COLO668 (cell line): ENCODE measurements around the gene IPMK.

Experiments
- DNase-seq: peaks from one replicate; lab custom pipeline; 2025; ENCODE audit not compliant: unreplicated experiment; lab: John Stamatoyannopoulos, UW

IPMK gene

DNA sequence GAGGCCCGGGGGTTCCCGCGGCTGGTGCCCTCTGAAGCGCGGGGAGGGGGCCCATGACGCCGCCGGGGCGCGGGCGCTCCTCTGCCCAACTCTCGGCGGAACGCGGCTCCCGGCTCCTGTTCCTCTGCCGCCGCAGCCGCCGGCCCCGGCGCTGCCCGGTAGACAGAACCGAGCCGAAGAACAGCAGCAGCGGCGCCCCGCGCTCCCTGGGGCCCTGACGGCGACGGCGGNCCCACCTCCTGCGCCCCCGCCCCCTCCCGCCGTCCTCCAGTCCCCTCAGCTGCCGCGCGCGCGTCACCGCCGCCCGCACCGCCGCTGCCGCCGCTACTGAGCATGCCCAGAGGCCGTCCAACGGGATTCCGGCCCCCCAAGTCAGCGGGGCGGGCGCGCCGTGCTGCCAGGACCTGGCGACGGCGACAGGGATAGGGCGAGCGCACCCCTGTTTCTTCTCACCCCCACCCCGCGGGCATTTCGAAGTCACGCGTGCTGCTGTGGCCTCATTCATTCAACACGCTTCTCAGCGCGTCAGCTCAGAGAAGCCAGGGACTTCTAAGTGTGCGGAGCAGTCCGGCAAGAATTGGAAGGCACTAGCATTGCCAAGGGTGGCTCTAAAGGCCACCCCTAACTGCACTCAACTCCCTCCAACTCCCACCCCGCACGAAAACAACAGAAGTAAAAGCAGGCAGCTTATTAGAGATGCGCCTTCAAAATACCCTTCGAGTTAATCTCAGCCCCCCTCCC lies at the start of gene IPMK:
Gene IPMK, minus strand, starts transcription at position 182 of the 741 bp plus-strand sequence. CDS start 283 bp downstream, outside the sequence.
- peak; percentile 91 for DNase-seq

DNA sequence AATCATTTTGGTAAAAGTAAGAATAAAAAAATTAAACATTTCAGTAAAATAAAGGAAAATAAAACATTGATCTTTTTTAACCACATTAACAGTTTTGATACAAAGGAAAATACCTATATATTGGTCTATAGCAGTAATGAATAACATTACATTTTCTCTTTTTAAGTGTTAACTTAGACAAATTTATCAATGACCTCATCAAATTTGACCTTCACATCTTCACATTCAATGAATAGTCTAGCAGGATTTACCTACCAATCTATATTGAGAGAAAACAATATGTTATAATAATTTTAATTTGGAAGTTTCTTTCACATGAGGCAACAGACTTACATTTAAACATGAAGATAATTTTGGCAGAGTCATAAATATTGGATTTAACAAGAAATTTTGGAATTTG lies 49.2 kb upstream of the IPMK start:
- no peak for DNase-seq

- no peak for DNase-seq
Measured at GRCh38 chr10:58311026-58311425, 43.3 kb upstream of the IPMK start.

- DNase-seq, result no peak
Measured at GRCh38 chr10:58307676-58308075, 40.0 kb upstream of the IPMK start.

DNA sequence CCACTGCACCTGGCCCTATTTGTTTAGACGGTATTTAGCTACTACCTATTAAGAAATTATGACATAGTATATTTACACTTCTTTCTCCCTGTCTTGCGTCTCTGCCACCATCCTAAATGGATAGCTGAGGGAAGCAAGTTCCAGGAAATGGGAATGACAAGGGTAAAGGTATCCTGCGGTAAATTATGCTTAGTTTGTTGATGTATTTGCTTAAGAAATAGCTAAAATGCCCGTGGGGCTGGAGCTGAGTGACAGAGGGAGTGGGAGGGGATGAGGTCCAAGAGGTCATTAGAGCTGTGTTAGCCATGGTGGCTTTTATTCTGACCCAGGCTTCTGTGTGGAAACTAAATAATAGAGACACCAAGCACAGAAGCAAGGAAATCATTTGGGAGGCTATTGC lies 38.1 kb upstream of the IPMK start:
- DNase-seq, result peak; percentile 26

DNA sequence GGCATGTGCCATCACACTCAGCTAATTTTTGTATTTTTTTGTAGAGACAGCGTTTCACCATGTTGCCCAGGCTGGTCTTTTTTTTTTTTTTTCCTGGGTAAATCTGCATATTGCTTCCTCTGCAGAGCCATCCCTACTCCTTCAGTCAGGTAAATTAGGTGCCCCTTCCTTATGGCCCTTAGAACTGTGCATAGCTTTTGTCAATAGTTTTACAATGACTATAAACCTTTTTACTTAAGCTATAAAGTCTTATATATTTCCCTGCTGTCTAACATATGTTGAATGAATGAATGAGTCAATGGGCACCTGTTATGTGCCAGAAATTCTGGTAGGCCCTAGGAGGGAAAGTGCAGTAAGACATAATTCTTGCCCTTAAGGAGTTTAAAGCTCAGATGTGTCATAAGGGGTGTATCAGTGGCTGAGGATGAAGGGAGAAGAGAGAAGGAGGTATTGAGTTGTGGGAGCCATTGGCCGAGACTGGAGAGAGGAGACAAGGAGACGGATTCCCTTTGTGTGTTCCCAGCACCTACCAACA lies 36.5 kb upstream of the IPMK start:
- DNase-seq, result no peak

DNA sequence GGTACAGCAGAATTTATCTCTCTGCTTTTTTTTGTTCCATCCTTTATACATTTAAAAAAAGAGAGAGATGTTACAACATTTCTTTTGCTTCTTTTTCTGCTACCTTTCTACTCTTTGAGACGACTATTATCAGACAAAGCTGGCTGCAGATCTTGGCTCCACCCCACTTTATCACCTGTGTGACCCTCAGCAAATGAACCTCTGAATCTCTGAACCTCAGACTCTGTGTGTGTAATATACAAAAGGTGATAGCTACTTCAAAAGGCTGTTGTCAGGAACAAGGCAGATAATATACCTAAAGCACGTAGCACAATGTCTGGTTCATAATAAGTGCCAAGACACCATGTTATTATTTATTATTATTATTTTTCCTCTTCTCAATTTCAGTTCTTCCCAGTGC lies 34.6 kb upstream of the IPMK start:
- DNase-seq, result no peak

GRCh38 chr10:58300676-58301075 lies 33.0 kb upstream of the IPMK start:
- no peak for DNase-seq

- DNase-seq, result peak; percentile 32
Measured at GRCh38 chr10:58299580-58299979, 31.9 kb upstream of the IPMK start.

- DNase-seq, result no peak
Measured at GRCh38 chr10:58293989-58294388, 26.3 kb upstream of the IPMK start.

GRCh38 chr10:58291538-58292174 lies 24.0 kb upstream of the IPMK start:
- DNase-seq, result peak; percentile 1

GRCh38 chr10:58282615-58283014 lies 14.9 kb upstream of the IPMK start:
- DNase-seq, result no peak

- no peak for DNase-seq
Measured at GRCh38 chr10:58281092-58281752, 13.5 kb upstream of the IPMK start.

- no peak for DNase-seq
Measured at GRCh38 chr10:58280477-58280876, 12.8 kb upstream of the IPMK start.

- no peak for DNase-seq
Measured at GRCh38 chr10:58278962-58279307, 11.2 kb upstream of the IPMK start.

DNA sequence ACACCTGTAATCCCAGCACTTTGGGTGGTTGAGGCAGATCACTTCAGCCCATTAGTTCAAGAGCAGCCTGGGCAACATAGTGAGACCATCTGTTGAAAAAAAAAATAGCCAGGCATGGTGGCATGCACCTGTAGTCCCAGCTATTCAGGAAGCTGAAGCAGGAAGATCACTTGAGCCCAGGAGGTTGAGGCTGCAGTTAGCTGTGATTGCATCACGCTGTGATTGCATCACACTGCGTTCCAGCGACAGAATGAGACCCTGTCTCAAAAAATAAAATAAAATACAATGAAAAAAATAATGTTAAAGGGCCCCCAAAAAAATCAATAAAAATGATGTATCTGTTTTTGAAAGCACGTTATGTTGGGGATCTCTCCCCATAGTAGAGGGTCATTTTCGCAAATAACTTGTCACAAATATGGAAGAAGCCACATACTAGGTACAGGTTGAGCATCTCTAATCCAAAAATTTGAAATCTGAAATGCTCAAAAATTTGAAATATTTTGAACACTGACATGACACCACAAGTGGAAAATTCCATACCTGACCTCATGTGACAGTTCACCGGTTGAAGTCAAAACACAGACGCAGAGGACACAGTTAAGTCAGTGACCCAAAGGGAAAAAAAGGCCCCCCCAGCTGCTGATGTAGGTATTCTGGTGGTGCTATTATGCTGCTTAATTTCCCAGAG lies 10.7 kb upstream of the IPMK start:
- DNase-seq, result no peak

GRCh38 chr10:58275908-58276307 lies 8.2 kb upstream of the IPMK start:
- no peak for DNase-seq

GRCh38 chr10:58275261-58275660 lies 7.6 kb upstream of the IPMK start:
- DNase-seq, result no peak

- no peak for DNase-seq
Measured at GRCh38 chr10:58269782-58270290, 2.1 kb upstream of the IPMK start.

GRCh38 chr10:58268946-58269781 lies 1.5 kb upstream of the IPMK start, which contains the start of gene CISD1:
CISD1 (plus strand) TSS chr10:58269162; CDS start chr10:58269274, 112 bp downstream.
- DNase-seq, result peak; percentile 96
